ENCODE results near the gene OXA1L.
"Not testable (repeated sequence)": the region's sequence is repeated elsewhere in the genome, so short reads cannot be mapped to it uniquely, and the experiment has no call there.

The OXA1L gene

DNA sequence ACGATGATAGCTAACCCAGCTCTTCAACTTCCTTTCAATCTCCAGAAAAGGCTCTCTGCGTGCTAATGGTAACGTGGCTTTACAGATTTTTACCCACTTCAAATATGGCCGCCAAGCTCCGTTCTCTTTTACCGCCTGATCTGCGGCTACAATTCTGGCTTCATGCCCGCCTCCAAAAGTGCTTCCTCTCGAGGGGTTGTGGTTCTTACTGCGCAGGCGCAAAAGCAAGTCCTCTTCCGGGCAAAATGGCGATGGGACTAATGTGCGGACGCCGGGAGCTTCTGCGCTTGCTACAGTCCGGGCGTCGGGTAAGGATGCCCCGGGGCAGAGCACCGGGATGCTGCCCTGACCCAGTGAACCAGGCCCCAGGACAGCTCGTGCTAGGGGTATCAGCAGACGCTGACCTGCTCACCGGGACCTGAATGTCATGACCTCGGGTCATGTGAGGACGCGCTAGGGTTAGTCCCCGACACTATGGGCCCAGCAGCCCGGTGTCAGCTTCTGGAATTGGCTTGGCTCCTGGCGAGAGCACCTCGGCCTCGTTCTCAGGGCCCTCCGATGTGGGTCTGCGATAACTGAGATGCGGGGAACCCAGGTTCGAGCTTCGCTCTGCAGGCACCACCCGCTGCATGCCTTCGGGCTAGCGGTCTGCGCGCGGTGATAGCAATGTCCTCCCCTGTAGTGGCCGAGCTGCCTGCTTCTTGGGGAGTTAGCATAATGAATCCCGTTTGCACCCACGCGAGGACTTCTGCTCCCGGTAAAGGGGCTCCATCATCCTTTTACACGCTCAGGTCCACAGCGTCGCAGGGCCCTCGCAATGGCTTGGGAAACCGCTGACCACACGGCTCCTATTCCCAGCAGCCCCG is at the start of gene OXA1L:
Gene OXA1L, plus strand, starts transcription at position 232 of the 866 bp plus-strand sequence. Its CDS starts 14 bp downstream, at position 246.
- peak; percentile 93 for DNase-seq (ENCODE audit: low spot score)

DNA sequence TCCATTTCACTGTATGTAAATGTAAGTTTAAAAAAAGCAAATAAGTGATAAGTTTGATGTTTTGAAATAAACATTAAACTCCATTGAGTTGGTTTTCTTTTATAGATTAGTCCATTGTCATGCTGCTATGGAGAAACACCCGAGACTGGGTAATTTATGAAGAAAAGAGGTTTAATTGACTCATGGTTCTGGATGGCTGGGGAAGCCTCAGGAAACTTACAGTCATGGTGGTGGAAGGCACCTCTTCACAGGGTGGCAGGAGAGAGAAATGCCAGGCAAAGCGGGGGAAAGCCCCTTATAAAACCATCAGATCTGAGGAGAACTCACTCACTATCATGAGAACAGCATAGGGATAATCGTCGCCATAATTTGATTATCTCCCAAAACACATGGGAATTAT is 48.4 kb upstream of the OXA1L start:
- DNase-seq (ENCODE audit: low spot score) = no peak

DNA sequence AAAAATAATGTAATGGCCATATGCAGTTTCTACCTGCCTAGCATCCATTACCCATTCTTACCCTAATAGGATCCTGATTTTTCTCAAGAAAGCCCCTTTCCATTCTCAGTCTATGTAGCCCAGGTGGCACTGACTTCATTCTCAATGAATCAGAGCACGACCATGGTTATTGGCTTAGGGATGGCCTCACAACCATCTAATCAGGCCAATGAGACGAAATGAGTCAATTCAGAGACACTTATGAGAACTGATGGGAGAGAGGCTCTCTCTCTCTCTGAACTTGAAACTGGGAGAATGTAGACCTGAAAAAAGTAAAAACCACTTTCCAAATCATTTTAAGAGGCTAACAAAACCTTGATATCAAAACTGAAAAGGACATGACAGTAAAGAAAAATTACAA is 45.3 kb upstream of the OXA1L start:
- no peak for DNase-seq (ENCODE audit: low spot score)

DNA sequence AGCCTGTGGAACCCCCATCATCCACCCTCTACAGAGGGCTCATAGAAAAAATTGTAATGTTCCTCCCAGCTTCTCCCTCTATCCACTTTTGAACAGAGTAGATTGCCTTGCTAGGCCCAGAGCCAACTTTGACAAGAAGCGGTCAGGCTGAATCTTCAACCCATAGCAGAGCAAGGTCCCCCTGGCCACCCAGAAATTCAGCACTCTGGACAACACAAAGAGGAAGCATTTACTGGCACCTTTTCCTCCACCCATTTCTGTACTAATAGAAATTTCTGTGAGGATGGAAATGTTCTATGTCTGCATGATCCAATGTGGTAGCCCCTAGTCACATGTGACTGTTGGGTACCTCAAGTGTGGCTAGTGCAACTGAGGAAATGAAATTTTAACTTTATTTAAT is 42.7 kb upstream of the OXA1L start:
- no peak for DNase-seq (ENCODE audit: low spot score)

DNA sequence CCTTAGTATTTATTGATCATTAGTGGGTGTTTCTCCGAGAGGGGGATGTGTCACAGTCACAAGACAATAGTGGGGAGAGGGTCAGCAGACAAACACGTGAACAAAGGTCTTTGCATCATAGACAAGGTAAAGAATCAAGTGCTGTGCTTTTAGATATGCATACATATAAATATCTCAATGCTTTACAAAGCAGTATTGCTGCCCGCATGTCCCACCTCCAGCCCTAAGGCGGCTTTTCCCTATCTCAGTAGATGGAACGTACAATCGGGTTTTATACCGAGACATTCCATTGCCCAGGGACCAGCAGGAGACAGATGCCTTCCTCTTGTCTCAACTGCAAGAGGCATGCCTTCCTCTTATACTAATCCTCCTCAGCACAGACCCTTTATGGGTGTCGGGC is 41.6 kb upstream of the OXA1L start:
- not testable (repeated sequence) for DNase-seq (ENCODE audit: low spot score)

DNA sequence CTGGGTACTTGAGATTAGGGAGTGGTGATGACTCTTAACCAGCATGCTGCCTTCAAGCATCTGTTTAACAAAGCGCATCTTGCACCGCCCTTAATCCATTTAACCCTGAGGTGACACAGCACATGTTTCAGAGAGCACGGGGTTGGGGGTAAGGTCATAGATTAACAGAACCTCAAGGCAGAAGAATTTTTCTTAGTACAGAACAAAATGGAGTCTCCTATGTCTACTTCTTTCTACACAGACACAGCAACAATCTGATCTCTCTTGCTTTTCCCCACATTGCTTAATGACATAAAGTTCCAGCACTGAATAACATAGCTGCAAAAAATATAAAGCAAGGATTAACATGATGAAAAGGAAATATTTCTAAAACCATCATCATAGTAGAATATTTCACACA is 41.1 kb upstream of the OXA1L start:
- DNase-seq (ENCODE audit: low spot score) = not testable (repeated sequence)

DNA sequence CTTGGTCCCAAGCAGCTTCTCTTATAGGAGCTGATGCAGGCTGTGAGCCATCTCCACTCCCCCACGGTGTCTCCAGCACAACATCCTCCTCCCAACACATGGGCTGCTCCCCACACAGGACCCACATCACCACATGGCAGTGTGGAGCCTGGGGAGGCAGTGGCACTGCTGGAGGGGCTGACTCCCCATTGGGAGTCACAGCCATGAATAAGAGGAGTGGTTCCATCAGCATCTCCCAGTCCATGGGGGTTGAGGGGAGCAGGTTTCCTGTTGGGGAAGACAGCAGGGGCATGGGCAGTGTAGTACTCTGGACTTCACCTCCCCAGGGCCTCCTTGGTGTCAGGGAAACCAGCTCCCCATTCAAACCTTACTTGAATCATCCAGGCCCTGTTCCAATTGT is 40.5 kb upstream of the OXA1L start:
- DNase-seq (ENCODE audit: low spot score) = no peak

DNA sequence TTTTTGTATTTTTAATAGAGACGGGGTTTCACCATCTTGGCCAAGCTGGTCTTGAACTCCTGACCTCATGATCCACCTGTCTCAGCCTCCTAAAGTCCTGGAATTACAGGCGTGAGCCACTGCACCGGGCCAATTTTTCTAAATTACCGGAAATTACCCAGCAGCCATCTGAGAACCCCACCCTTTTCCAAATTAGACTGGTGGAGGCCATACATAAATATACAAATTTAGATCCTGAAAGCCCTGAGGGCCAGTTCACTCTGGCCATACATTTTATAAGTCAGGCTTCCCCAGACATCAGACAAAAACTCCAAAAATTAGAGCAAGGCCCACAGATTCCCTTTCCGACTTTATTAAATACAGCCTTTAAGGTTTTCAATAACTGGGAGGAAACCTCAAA is 34.4 kb upstream of the OXA1L start:
- DNase-seq (ENCODE audit: low spot score) = not testable (repeated sequence)

DNA sequence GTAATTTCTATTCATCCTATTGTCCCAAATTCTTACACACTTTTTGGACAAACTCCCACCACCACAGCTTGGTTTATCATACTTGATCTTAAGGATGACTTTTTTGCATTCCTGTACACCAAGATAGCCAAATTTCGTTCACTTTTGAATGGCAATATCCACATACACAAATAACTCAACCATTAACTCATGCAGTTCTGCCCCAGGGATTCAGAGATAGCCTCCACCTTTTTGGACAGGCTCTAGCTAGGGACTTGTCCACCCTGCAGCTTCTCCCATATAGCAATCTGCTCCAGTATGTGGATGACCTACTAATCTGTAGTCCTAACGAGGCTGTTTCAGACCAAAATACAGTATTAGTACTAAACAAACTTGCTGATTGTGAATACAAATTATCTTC is 32.7 kb upstream of the OXA1L start:
- DNase-seq (ENCODE audit: low spot score) = no peak

DNA sequence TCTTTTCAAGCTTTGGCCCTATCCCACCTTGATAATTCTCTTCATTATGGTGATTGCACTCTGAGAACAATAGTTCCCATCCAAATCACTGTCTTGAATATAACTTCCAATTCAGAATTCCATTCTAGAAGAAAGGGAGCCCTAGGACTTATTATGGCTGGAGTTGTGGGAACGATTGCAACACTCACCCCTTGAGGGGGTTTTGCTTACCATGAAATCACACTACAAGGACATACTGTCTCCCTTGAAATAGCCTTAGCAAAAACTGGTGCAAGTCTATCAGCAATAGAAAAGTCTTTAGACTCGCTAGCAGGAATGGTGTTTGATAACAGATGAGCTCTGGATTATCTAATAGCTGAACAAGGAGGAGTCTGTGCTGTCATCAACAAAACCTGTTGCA is 31.4 kb upstream of the OXA1L start:
- no peak for DNase-seq (ENCODE audit: low spot score)

DNA sequence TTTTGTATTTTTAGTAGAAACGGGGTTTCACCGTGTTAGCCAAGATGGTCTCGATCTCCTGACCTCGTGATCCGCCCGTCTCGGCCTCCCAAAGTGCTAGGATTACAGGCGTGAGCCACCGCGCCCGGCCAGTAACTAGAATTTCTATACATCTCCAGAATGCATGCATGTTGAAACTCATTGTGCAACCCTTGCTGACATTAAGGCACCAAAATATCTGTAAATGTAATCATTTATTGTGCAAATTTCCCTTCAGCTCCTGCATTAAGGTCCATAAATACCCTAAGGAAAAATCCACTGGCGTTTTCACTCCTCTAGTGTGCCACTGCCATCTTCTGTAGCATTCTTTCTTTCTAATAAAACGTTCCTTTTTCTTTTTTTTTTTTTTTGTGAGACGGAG is 30.1 kb upstream of the OXA1L start:
- DNase-seq (ENCODE audit: low spot score) = not testable (repeated sequence)

DNA sequence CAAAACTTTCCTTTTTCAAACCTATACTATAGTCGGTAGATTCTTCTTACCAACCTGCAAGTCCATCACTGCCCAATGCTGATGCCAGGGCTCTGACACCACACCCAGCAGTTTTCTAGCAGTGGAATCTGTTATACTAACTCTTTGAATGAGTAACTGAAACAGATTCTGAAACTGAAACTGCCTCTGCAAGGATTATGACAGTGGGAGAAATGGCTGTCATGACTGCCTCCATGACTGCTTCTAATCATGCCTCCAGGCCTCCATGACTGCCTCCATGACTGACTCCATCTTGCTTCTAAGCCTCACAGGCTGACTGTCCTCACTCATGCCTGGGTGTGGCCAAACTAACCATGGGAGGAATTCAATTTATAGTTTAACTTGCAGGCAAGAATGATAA is 29.4 kb upstream of the OXA1L start:
- no peak for DNase-seq (ENCODE audit: low spot score)

DNA sequence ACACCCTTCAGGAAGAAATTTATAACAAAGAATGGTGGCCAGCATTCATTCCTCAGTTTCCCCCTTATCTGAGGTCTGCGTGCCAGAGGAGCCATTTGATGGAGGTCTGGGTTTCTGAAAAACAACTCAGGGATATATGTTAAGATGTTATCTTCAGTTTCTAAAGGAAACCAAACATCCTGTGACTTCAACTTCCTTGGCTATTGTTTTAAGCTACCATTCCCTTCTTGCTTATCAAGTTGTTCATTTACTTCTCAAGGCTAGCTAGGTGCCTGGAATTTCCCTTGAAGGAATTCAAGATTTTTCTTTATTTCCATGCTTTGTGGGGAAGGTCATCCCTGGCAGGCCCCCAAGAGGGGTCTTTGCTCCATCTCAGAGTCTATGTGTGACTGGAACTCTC is 27.1 kb upstream of the OXA1L start:
- DNase-seq (ENCODE audit: low spot score) = no peak

DNA sequence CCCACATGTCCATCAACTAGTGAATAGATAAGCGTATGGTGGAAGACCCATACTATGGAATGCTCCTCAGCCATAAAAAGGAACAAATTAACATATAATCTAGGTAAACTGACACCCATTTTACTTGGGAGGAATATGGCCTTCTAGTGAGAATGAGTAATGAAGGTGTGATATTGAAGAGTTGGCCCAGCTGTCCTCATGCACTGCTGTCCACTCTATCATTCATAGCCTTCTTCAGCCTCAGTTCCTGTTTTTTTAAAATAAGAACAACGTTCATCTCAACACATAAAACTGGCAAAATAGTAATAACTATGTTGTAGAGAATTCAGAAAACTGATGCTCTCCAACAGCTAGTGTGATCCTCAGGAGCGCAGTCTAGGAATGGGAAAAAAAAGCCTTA is 26.5 kb upstream of the OXA1L start:
- DNase-seq (ENCODE audit: low spot score) = no peak

DNA sequence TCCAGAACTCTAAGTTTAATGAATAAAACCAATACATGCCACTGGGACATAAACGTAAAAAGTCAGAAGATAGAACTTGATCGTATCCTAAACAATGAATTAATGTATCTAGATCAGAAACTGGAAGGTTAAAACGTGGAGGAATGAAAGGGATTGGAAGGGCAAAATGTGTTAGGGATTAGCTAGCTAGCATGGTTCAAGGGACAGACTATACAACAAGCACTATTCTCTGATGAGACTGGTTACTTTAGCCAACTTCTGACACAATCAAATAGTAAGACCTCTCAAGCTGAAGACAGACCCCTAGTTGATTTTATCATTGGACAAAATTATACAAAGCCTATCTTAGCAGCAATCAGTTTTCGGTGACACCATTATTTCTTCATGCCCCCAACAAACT is 18.7 kb upstream of the OXA1L start:
- DNase-seq (ENCODE audit: low spot score) = no peak

DNA sequence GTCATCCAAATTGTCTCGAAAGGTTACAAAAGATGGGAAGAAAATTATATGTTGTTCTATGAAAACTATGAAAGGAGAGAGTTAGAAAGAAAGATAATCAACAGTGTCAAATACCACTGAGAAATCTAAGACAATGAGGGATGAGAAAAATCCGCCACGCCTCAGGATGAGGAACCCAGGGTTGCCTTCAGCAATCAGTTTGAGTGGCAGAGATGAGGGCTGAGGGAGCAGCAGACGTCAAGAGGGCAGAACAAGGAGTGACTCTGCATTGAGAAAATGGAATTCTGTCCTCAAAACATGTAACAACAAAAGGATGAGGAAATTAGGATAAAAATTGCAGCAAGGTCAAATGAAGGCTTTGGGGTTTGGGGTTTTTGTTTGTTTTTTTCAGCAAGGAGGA is 18.3 kb upstream of the OXA1L start:
- DNase-seq (ENCODE audit: low spot score) = no peak

DNA sequence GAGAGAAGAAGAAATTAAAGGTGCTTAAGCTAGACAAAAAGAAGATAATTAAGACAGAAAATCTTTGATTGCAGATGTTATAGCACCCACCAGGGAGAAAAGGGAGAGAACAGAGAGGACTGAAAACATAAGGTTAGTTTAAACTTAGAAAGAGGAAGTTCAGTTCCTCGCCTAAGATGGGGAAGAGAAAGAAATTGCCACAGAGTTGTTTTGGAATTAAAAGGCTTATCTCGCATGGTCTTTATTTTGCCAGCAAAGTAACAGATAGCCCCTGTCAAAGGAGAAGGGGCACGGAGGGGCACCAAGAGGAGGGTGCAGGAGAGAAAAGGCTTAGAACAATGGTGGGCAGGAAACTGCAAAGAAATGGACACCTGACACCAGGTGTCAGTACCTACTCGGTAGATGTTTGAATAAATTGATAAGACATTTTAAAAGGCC is 17.8 kb upstream of the OXA1L start:
- DNase-seq (ENCODE audit: low spot score) = peak; percentile 51

DNA sequence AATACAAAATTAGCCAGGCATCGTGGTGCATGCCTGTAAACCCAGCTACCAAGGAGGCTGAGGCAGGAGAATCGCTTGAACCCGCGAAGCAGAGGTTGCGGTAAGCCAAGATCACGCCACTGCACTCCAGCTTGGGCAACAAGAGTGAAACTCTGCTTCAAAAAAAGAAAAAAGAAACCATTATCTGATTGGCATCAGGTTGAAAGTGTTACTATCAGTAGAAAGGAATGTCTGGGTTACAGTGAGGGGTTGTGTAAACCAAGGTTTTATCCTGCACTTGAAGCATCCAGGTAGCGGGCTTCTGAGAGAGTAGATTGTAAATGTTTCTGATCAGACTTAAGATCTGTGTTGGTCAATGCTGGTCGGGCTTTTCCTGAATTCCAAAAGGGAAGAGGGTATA is 14.1 kb upstream of the OXA1L start:
- DNase-seq (ENCODE audit: low spot score) = no peak

DNA sequence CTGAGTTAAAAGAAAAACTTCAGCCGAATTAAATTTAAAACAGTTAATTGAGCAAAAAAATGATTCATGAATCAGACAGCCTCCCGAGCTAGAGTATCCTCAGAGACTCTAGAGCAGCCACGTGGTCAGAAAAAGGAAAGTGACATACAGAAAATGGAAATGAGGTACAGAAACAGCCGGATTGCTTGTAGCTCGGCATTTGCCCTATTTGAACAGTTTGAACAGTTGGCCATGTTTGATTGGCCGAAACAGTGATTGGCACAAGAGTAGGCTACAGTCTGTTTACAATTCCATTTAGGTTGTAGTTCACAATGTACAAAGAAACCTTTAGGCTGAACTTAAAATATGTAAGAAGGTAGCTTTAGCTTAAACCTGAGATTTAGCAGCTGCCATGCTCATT is 12.9 kb upstream of the OXA1L start:
- DNase-seq (ENCODE audit: low spot score) = no peak

DNA sequence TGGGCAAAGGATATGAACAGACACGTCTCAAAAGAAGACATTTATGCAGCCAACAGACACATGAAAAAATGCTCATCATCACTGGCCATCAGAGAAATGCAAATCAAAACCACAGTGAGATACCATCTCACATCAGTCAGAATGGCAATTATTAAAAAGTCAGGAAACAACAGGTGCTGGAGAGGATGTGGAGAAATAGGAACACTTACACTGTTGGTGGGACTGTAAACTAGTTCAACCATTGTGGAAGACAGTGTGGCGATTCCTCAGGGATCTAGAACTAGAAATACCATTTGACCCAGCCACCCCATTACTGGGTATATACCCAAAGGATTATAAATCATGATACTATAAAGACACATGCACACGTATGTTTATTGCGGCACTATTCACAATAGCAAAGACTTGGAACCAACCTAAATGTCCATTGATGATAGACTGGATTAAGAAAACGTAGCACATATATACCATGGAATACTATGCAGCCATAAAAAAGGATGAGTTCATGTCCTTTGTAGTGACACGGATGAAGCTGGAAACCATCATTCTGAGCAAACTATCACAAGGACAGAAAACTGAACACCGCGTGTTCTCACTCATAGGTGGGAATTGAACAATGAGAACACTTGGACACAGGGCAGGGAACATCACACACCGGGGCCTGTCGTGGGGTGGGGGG is 8.4 kb upstream of the OXA1L start:
- DNase-seq (ENCODE audit: low spot score) = not testable (repeated sequence)

DNA sequence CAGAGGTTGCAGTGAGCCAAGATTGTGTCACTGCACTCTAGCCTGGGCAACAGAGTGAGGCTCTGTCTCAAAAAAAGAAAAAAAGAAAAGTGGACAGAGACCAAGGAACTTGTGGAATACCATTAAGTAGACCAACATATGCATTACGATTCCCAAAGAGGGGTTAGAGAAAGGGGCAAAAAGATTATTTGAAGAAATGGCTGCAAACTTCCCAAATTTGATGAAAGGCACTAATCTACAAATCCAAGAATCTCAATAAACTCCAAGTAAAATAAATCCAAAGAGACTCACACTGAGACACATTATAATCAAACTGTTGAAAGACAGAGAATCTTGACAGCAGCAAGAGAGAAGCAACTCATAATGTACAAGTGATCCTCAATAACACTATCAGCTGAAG is 4.8 kb upstream of the OXA1L start:
- DNase-seq (ENCODE audit: low spot score) = no peak

DNA sequence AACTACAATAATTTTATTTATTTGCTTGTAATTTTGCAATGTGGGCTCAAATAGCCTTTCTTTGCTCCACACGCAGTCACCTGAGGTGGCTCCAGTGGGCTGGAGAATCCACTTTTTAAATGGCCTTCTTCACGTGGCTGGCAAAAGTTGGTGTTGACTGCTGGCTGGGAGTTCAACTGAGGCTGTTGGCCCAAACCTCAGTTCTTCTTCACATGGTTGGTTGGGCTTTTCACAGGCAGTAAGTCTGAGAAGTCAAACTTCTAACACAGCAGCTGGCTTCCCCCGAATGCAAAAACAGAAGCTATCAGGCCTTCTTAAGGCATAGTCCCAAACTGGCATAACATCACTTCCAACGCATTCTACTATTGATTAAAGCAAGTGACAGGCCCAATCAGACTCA is 2.1 kb upstream of the OXA1L start:
- no peak for DNase-seq (ENCODE audit: low spot score)

DNA sequence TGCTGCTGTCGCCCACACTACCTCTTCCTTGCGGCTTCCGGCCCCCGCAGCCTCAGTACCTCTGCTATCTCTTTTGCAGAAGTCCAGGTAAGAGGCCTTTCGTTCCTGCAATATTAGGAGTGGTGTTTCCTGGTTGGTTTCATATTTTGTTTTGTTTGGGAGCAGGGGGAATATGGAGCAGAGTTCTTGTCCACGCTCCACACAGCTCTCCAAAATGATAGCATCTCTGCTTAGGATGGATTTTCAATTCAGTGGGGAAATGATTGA is 768 bp downstream of the OXA1L start:
- DNase-seq (ENCODE audit: low spot score) = no peak

DNA sequence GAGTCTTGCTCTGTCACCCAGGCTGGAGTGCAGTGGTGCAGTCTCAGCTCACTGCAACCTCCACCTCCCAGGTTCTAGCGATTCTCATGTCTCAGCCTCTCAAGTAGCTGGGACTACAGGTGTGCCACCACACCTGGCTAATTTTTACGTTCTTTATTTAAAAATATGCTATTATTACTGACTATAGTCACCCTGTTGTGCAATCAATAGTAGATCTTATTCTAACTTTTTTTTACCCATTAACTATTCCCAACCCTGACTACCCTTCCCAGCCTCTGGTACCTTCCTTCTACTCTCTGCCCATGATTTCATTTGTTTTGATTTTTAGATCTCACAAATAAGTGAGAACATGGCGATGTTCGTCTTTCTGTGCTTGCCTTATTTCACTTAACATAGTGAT is 2.5 kb downstream of the OXA1L start:
- no peak for DNase-seq (ENCODE audit: low spot score)
